Measurements from ENCODE around the gene MEGF8. TPM values are rescaled to one million over a fixed set of nuclear protein-coding genes. Genes with fewer than 3 reads are reported as not detected.

Gene MEGF8
- total and polyA plus RNA-seq, 2 of the 8 experiments (the other 6 are each of a cell fraction or from before 2014, with no cell fraction given), result 13.0 to 23.7 TPM

DNA sequence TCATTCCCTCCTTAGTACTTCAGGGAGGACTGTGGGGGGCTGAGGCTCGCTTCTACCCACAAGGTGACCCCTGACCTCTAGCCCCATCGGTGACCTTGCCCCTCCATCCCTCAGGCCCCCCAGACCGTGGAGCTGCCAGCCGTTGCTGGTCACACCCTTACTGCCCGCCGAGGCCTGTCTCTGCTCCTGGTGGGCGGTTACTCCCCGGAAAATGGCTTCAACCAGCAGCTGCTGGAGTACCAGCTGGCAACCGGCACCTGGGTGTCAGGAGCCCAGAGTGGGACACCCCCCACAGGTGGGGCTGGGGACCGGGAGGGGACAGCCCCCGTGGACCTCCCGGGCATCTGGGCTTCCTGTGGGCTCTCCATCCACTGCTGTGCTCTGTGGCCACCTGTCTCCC, 31.9 kb downstream of the MEGF8 start (continued):
- TF ChIP-seq KDM4A (IDR thresholded peaks at IDR 0.05; ENCODE audit: low read depth, low read length, severe bottlenecking) (no peak), EP300 (IDR thresholded peaks at IDR 0.05; ENCODE audit: borderline replicate concordance in 1 of 2, low read depth in 2 of 2, low read length in 2 of 2) (no peak), RNF2 (IDR thresholded peaks at IDR 0.05; ENCODE audit: borderline replicate concordance, low read depth, low read length, missing control alignments, poor library complexity, severe bottlenecking) (no peak), POLR2AphosphoS5 (IDR thresholded peaks at IDR 0.05; ENCODE audit: low read depth, low read length) (no peak), CEBPB (IDR thresholded peaks at IDR 0.05; ENCODE audit: low read depth, low read length) (no peak)
